Endothelial cell of umbilical vein (primary cell): Measurements from ENCODE around the gene POC5. TPM values are rescaled to one million over a fixed set of nuclear protein-coding genes. Genes with fewer than 3 reads are reported as not detected.

Source experiments
- BruUV-seq: library from RNA; stranded (reverse); fragments of 400-500 nt; replicated peaks from 2 replicates; lab custom pipeline; 2021; lab: Mats Ljungman, UMichigan
- CTCF ChIA-PET: fragments of 300-600, 350-600 bp; sonication (Branson Sonifier 250); formaldehyde crosslinking; loops from one replicate; lab custom pipeline; 2021; ENCODE audit warnings: antibody characterized with exemption, inconsistent platforms; lab: Charles Lee
- POLR2A ChIA-PET: fragments of 300-600, 350-600 bp; sonication (Branson Sonifier 250); formaldehyde crosslinking; loops from one replicate; lab custom pipeline; 2021; ENCODE audit warnings: antibody characterized with exemption, inconsistent platforms; lab: Charles Lee
- DNase-seq: peaks from one replicate; pipeline ENCODE4 v3.0.0-alpha.2; 2011; ENCODE audit warnings: low read depth, low spot score
- FAIRE-seq: peaks from 2 replicates; lab custom pipeline; 2011; peaks lifted over from hg19 to GRCh38; lab: Jason Lieb, UNC
- H2AFZ ChIP-seq: 2 replicates; pipeline ENCODE4 v1.6.0; 2012; ENCODE audit warnings: low read depth, low read length, control low read depth, inconsistent platforms
- H3K27ac ChIP-seq: 2 replicates; pipeline ENCODE4 v1.5.1; 2011; ENCODE audit warnings: low read depth, mild to moderate bottlenecking, control low read depth, low read length, moderate library complexity; ENCODE audit not compliant: insufficient read depth
- H3K27me3 ChIP-seq, 2 experiments: 2 replicates each; pipeline versions ENCODE4 v1.6.0 to v1.6.1; 2011; ENCODE audit warnings: low read length in 2 of 2, mixed read lengths in 1 of 2; ENCODE audit not compliant: control insufficient read depth in 2 of 2, insufficient read depth in 2 of 2
- H3K36me3 ChIP-seq, 2 experiments: 2 replicates in 1 of 2; 3 replicates in 1 of 2; pipeline ENCODE4 v1.5.1; 2011; ENCODE audit warnings: low read length in 2 of 2, mild to moderate bottlenecking in 1 of 2, moderate library complexity in 1 of 2; ENCODE audit not compliant: control insufficient read depth in 2 of 2, insufficient read depth in 2 of 2; ENCODE audit errors: extremely low read depth in 1 of 2
- H3K4me1 ChIP-seq: 3 replicates; pipeline ENCODE4 v1.5.1; 2011; ENCODE audit warnings: mild to moderate bottlenecking, low read length; ENCODE audit not compliant: control insufficient read depth, insufficient read depth; ENCODE audit errors: extremely low read depth
- H3K4me2 ChIP-seq: 2 replicates; pipeline ENCODE4 v1.6.1; 2011; ENCODE audit warnings: low read length, control low read depth, mixed read lengths; ENCODE audit not compliant: insufficient read depth
- H3K4me3 ChIP-seq, 3 experiments: fragments of 200-600 bp in 1 of 3; sonication (generic), shearing (Covaris generic) in 1 of 3; replicated peaks in 1 of 3; 2 replicates each; pipeline ENCODE4 v1.5.1; 2011 to 2016; ENCODE audit warnings: control low read depth in 3 of 3, low read length in 3 of 3, mild to moderate bottlenecking in 2 of 3, inconsistent platforms in 1 of 3, low read depth in 1 of 3, moderate library complexity in 1 of 3; ENCODE audit not compliant: insufficient read depth in 1 of 3
- H3K79me2 ChIP-seq: 2 replicates; pipeline ENCODE4 v1.6.0; 2012; ENCODE audit warnings: low read length, inconsistent platforms; ENCODE audit not compliant: control insufficient read depth, insufficient read depth
- H3K9ac ChIP-seq: replicated peaks from 2 replicates; pipeline ENCODE3; 2011; ENCODE audit warnings: low read length, control low read depth; ENCODE audit not compliant: insufficient read depth; ENCODE audit errors: extremely low read depth
- H3K9me1 ChIP-seq: replicated peaks from 3 replicates; pipeline ENCODE4 v1.6.0; 2011; ENCODE audit warnings: mild to moderate bottlenecking, low read length; ENCODE audit not compliant: control insufficient read depth, insufficient read depth; ENCODE audit errors: extremely low read depth
- H3K9me3 ChIP-seq: replicated peaks from 2 replicates; pipeline ENCODE4 v1.5.1; 2012; ENCODE audit warnings: low read length, inconsistent platforms; ENCODE audit not compliant: control insufficient read depth, insufficient read depth
- H4K20me1 ChIP-seq: replicated peaks from 2 replicates; pipeline ENCODE3; 2011; ENCODE audit warnings: mild to moderate bottlenecking, low read length; ENCODE audit not compliant: control insufficient read depth, insufficient read depth; ENCODE audit errors: extremely low read depth
- EZH2 ChIP-seq: IDR thresholded peaks from 2 replicates; pipeline ENCODE4 v1.6.1; 2012; ENCODE audit warnings: borderline replicate concordance, low read depth, mild to moderate bottlenecking, moderate library complexity, low read length, inconsistent platforms; ENCODE audit not compliant: severe bottlenecking
- FOS ChIP-seq: IDR thresholded peaks from 2 replicates; pipeline ENCODE4 v1.6.1; 2011; ENCODE audit warnings: mild to moderate bottlenecking, low read length, moderate library complexity, borderline replicate concordance; ENCODE audit not compliant: insufficient read depth
- GATA2 ChIP-seq: IDR thresholded peaks from 2 replicates; pipeline ENCODE4 v1.7.0; 2011; ENCODE audit warnings: low read depth, mild to moderate bottlenecking, moderate library complexity, mixed read lengths, low read length; ENCODE audit not compliant: insufficient read length, insufficient read depth
- JUN ChIP-seq: IDR thresholded peaks from 2 replicates; pipeline ENCODE4 v1.6.1; 2011; ENCODE audit warnings: borderline replicate concordance, low read depth; ENCODE audit not compliant: insufficient read length, insufficient read depth
- MAX ChIP-seq: IDR thresholded peaks from 2 replicates; pipeline ENCODE4 v1.6.1; 2011; ENCODE audit not compliant: insufficient read depth, insufficient read length
- MYC ChIP-seq: IDR thresholded peaks from one replicate; pipeline ENCODE4 v1.6.1; 2011; ENCODE audit warnings: mild to moderate bottlenecking, low read depth, low read length
- POLR2A ChIP-seq: IDR thresholded peaks from 2 replicates; pipeline ENCODE4 v1.6.1; 2012; ENCODE audit warnings: low read depth, mild to moderate bottlenecking, control low read depth, low read length
- POLR2AphosphoS5 ChIP-seq: IDR thresholded peaks from 2 replicates; pipeline ENCODE4 v1.6.1; 2012; ENCODE audit warnings: low read depth, mild to moderate bottlenecking, control low read depth, low read length, moderate library complexity; ENCODE audit not compliant: insufficient read depth
- dilution Hi-C: fragments of 300-500 bp; cut with MboI; formaldehyde crosslinking; loops from one replicate; pipeline ENCODE4 v1.15.0; 2019; ENCODE audit warnings: low sequenced_read_pairs; ENCODE audit not compliant: extremely low pct_ligation_motif_present
- intact Hi-C: fragments of 100-400 bp; cut with micrococcal nuclease; formaldehyde crosslinking; loops from one replicate; pipeline ENCODE4 v1.10.0; 2022
- polyA plus RNA-seq, 4 experiments: library from polyadenylated mRNA; depleted of rRNA in 3 of 4; stranded (reverse) in 3 of 4; unstranded in 1 of 4; fragments of >200 nt; gene quantifications; 2 replicates each; pipeline versions ENCODE4 v1.2.1 to v1.2.3, GENCODE V29; 2011 to 2012; ENCODE audit warnings: missing spikeins in 1 of 4
- total RNA-seq: library from RNA; stranded (reverse); gene quantifications from 2 replicates; pipeline ENCODE4 v1.2.3, GENCODE V29; 2021
- TF ChIP-seq, protein P1 (sequence below), 2 donors: IDR thresholded peaks; 1 replicate in 1 of 2; 2 replicates in 1 of 2; pipeline ENCODE4 v1.5.1; 2011; ENCODE audit warnings: low read length in 2 of 2, mild to moderate bottlenecking in 2 of 2, moderate library complexity in 2 of 2, control low read depth in 1 of 2, inconsistent platforms in 1 of 2, low read depth in 1 of 2; ENCODE audit not compliant: insufficient read depth in 1 of 2; ENCODE audit errors: extremely low read depth in 1 of 2

The POC5 gene
- total and polyA plus RNA-seq, 2 donors (not counting 3 experiments of a cell fraction or from before 2014, with no cell fraction given): 8.3 to 15.9 TPM

DNA sequence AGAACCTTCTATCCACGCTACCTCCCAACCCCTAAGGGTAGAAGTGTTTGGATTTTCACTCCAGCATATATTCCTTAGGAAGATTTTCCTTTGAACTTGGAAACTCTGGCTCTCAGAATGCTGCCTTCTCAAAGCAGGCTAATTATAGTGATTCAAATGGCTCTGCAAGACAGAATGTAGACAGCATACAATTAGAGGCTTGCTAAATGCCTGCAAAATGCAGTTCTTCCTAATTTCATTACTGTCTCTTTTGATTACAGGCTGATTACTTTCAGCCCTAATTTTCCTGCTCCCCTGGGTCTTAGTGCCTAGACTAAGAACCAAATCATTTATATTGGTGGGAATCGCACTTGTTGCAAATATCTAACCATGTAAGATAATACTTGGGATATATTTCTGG lies 55.2 kb downstream of the POC5 start:
- intact Hi-C loops (no loop called here), dilution Hi-C loops (no loop called here)
- H3K36me3 ChIP-seq: no peaks in the 10 kb centered on the region
- no peaks in the 10 kb centered on the region for H4K20me1 ChIP-seq
- no peak for TF ChIP-seq FOS
- TF ChIP-seq, protein P1, sequence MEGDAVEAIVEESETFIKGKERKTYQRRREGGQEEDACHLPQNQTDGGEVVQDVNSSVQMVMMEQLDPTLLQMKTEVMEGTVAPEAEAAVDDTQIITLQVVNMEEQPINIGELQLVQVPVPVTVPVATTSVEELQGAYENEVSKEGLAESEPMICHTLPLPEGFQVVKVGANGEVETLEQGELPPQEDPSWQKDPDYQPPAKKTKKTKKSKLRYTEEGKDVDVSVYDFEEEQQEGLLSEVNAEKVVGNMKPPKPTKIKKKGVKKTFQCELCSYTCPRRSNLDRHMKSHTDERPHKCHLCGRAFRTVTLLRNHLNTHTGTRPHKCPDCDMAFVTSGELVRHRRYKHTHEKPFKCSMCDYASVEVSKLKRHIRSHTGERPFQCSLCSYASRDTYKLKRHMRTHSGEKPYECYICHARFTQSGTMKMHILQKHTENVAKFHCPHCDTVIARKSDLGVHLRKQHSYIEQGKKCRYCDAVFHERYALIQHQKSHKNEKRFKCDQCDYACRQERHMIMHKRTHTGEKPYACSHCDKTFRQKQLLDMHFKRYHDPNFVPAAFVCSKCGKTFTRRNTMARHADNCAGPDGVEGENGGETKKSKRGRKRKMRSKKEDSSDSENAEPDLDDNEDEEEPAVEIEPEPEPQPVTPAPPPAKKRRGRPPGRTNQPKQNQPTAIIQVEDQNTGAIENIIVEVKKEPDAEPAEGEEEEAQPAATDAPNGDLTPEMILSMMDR (IDR thresholded peaks at IDR 0.05; ENCODE audit: extremely low read depth in 1 of 2, insufficient read depth in 1 of 2, low read depth in 1 of 2, low read length in 2 of 2): no peak
- TF ChIP-seq JUN: no peak
- no peak for TF ChIP-seq MYC
- TF ChIP-seq MAX: no peak
- no peak for TF ChIP-seq POLR2A
- no peak for TF ChIP-seq GATA2
- TF ChIP-seq POLR2AphosphoS5: no peak
- no peak for TF ChIP-seq EZH2
- H3K79me2 ChIP-seq: no peaks in the 10 kb centered on the region
- ChIA-PET CTCF (interaction anchor here (0.8 to 2.7 kb wide), 2 partner anchors 10 to 19 kb away, joined by 3 to 9 read pairs; no protein-coding TSS in a partner anchor), POLR2A (no interaction called here)
- no TSS peak for BruUV-seq
- no peak overlapping the region for H3K9ac ChIP-seq
- no peaks in the 10 kb centered on the region for H3K9me1 ChIP-seq
- H3K4me1 ChIP-seq: no peaks in the 10 kb centered on the region
- FAIRE-seq (no peak), DNase-seq (no peak)
- no peaks in the 10 kb centered on the region for H3K27me3 ChIP-seq
- no peak overlapping the region for H3K4me2 ChIP-seq
- H3K4me3 ChIP-seq: no peak overlapping the region
- H3K9me3 ChIP-seq: no peaks in the 10 kb centered on the region
- no peak overlapping the region for H2AFZ ChIP-seq
- no peak overlapping the region for H3K27ac ChIP-seq
